NCI-H128 (cell line): Measurements from ENCODE around the gene OTOGL.
"Not testable (repeated sequence)": the region's sequence is repeated elsewhere in the genome, so short reads cannot be mapped to it uniquely, and the experiment has no call there.

ENCODE experiments used
- DNase-seq: peaks from one replicate; lab custom pipeline; 2025; ENCODE audit not compliant: unreplicated experiment; lab: John Stamatoyannopoulos, UW

The OTOGL gene

DNA sequence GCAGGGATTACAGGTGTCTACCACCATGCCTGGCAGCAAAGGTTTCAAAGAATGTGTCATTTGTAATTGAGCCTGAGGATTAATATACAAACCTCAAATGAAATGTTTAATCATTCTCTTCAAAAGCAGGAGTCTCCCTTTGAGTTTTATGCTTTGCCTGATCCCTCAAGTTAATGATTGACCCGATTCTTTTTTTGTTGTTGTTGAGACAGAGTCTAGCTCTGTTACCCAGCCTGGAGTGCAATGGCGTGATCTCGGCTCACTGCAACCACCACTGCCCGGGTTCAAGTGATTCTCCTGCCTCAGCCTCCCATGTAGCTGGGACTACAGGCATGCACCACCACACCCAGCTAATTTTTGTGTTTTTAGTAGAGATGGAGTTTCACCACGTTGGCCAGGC is 119.6 kb downstream of the OTOGL start:
- not testable (repeated sequence) for DNase-seq

GRCh38 chr12:80219345-80219744 is 120.0 kb downstream of the OTOGL start:
- DNase-seq = no peak

DNA sequence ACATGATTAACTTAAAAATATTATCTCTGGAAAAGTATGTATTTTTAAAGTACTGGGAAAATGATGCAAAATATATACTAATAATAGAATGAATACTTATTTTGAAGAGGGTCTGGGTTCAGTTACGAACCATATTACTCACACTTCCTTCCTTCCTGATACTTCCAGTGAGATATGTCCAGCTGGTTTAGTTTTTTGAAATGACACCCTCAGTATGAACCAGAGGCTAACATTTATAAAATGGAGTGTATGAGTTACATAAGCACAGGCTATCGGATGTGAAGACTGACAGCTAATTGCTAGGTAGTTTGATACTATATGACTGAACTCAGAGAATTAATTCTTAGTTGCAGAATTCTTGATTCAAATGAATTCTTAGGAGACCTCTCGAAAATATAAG is 122.9 kb downstream of the OTOGL start:
- no peak for DNase-seq

- no peak for DNase-seq
Measured at GRCh38 chr12:80226576-80226975, 127.2 kb downstream of the OTOGL start.

DNA sequence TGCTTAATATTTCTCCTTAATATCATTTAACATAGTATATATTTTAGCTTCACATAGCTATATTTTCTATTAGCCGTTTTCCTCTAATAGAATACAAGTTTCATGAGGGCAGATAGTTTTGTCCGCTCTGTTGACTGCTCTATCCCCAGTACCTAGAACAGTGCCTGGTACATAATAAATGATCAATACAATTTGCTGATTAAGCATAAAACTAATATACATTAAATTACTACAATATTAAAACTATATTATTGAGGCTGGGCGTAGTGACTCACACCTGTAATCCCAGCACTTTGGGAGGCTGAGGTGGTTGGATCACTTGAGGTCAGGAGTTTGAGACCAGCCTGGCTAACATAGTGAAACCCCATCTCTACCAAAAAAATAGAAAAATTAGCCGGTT is 128.6 kb downstream of the OTOGL start:
- DNase-seq = not testable (repeated sequence)

- no peak for DNase-seq
Measured at GRCh38 chr12:80230068-80230467, 130.7 kb downstream of the OTOGL start.

DNA sequence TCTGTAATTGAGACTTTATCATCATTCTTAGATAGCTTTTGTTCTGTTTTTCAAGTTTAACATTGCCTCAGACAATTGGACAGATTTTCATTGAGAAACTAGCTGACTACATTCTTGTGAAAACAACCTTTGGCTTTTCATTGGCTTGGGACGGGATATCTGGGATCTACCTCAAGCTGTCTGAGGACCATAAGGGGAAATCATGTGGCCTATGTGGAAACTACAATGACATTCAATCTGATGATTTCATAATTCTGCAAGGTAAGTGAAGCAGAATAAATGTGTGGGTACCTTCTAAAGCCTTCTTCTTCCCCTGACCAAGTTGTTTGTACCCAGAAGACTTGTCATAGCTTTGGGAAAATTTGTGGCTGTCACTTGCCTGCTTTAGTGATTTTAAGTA is 133.5 kb downstream of the OTOGL start:
- no peak for DNase-seq

GRCh38 chr12:80233926-80234325 is 134.6 kb downstream of the OTOGL start:
- DNase-seq = no peak

- no peak for DNase-seq
Measured at GRCh38 chr12:80234667-80235066, 135.3 kb downstream of the OTOGL start.

DNA sequence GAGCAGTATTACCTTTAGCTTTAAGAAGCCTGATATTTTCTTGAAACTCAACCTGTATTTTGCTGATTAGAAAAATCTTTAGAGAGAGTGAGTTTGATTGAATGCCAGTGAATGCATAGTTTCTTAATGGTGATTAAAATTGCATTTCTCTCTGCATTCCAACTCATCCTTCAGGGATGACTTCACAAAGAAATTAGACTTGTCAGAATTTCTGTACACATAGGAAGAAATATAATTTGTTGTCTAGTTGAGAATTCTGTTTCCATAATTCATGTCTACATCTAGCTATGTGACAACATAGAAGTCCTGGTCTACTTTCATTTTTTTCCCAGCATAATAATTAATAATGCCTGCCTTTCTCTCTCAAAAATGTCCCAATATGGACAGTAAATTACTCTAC is 136.6 kb downstream of the OTOGL start:
- no peak for DNase-seq

DNA sequence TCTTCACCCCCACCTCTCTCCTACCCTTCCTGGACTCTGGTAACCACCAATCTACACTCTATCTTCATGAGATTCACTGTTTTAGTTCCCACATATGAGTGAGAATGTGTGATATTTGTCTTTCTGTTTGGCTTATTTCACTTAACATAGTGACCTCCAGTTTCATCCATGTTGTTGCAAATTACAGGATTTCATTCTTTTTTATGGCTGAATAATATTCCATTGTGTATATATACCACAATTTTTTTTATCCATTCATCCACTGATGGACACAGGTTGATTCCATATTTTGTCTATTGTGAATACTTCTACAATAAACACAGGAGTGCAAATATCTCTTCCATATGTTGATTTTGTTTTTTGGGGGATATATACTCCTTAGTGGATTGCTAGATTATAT is 140.5 kb downstream of the OTOGL start:
- DNase-seq = no peak

DNA sequence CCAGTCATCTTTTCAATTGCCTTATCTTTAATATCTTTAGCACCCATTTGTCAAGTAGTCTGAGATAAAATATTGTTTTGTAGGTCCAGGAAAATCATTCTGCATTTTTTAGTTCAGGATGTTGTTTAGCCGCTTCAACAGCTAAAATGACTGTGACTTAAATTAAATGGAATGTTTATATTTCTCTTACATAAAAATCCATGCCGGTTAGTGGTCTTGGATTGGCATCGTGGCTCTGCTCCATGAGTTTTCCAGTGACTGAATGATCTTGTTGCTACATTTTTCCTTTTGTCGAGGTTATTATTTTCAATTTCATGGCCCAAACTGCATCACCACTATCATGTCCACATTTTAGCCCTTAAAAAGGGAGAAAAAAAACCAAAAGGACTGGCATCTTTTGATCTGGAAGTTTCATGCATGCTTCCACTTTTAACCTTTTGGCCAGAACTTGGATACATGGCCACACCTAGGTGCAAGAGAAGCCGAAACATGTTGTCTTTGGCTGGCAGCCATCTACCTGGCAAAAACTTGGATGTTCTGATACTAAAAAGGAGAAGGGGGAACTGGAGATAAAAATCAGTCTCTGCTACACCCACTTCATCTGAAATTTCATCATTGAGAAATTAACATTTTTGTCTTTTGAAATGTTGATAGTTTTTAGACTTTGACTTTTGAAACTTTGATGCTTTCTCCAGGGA is 142.4 kb downstream of the OTOGL start:
- DNase-seq = no peak

GRCh38 chr12:80242321-80242720 is 143.0 kb downstream of the OTOGL start:
- no peak for DNase-seq

- DNase-seq = not testable (repeated sequence)
Measured at GRCh38 chr12:80249581-80249980, 150.2 kb downstream of the OTOGL start.

DNA sequence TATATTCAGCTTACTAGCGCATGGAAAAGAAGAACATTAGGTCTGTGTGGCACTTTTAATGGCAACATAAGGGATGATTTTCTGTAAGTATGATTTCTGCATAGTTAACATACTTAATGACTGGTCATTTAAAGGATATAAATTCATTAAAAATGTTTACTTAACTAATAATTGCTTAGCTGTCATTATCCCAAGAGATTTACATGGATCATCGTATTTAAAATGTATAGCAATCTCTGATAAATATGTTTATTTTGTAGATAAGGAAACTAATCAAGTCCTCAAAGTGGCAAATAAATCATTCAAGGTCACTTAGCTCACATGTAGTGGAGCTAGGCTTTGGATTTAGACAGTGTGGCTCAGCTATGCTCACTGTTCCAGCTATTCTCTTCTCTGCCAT is 158.6 kb downstream of the OTOGL start:
- DNase-seq = no peak

- DNase-seq = no peak
Measured at GRCh38 chr12:80260269-80260668, 160.9 kb downstream of the OTOGL start.

DNA sequence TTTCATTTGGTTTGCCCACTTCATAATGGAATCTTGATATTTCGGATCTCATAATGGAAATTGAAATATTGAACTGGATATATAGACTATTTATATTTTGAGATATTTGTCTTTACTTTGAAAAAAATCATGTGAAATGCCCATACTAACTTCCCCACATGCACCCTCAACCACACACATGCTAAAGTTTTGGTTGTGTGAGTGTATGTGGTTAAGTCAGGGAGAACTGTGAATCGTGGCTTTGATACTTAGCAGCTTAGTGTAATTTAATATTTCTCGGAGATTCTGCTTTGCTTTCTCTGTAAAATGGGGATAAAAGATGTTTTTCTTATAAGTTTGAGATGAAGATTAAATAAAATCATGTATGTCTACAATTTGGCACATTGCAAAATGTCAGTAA is 162.1 kb downstream of the OTOGL start:
- no peak for DNase-seq

DNA sequence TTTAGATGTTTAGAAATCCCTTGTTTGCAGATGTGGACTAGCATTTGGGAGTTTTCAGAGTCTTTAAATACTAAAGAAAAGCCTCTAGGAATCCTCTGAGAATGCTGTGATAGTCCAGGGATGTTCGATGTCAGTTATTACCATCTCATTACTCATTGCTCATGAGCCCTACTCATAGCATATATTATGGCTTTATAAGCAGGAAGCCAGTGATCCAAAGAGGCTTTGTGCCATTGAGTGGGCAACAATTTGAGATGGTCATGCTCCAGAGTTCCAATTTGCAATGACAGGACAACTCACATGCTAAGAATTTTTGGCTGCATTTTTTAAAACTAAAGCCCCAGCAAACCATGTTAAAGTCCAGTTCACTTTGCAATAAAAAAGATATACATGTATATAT is 163.0 kb downstream of the OTOGL start:
- DNase-seq = no peak

DNA sequence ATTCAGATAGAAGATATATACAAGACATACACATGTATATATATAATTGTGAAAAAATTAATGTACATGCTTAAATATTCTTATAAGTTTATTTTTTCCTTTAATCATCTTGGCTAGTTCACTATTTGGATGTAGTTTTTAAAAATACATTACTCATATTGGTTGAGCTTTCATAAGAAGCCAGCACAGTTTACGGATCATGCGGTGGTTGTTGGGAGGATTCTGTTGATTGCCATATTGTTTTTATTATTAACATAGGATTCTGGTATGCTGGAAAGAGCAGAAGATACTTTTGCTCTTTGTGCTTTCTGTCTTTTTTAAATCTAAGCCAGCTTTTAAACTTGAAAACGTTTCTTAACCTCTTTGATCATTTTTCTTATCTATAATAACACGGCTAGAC is 163.4 kb downstream of the OTOGL start:
- DNase-seq = no peak

DNA sequence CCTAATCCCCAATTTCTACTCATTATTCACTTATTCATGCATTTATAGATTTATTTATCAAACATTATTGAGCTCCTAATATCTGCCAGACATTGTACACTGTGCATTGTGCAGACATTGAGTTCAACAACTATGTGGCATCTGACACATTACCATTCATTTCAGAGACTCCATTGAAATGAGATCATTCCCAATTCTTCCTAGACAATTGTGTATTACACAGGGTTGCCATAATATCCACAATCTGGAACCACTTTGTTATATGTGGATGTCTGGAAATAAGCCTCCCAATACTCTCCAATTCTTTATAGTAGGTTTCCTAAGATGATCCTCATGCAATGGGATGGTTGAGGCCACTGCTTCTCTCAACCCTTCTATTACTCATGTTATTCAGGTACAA is 165.0 kb downstream of the OTOGL start:
- no peak for DNase-seq

GRCh38 chr12:80264891-80265290 is 165.6 kb downstream of the OTOGL start:
- no peak for DNase-seq

DNA sequence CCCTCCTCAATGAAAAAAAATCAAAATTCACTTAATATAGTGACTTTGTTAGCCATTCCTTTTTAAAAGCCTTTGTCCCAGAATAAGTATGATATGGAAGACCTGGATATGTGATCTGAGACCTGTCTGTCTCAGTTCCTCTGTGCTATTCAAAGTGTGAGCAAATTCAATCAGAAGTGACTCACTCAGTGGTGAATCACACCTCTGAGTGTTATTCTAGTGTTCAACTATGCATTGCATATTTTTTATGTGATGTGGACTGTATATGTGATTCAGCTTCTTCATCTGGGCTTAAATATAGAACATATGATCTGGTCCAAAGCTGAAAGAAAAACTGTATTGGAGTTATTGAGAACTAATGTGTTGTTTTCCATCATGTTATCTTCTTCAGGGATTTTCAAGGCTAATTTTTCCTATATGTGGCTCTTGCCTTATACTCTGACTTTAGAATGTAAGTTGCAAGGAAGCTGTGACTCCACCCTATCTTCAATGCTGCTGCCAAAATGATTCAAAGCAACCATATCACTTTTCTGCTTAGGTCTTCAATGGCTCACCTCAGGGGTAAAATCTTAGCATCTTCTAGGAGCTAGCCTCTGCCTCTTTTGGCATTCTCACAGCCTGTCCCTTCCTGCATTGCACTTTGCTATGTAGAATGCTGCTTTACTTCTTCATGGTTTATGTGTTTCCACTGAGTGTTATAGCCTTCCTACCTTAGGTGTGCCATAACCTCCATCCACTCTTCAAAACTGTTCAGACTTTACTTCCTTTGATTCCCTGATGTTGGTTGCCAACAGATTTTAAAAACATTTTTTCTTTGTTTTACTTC is 169.8 kb downstream of the OTOGL start:
- no peak for DNase-seq
